H1 (cell line): Measurements from ENCODE around the gene MAF. TPM values are rescaled to one million over a fixed set of nuclear protein-coding genes. Genes with fewer than 3 reads are reported as not detected.

Experiments
- CTCF ChIA-PET: fragments of 300-600 bp; sonication (Branson Sonifier 250); formaldehyde crosslinking; loops from one replicate; lab custom pipeline; 2021; ENCODE audit not compliant: partially characterized antibody; lab: Charles Lee
- POLR2A ChIA-PET: fragments of 300-600 bp; sonication (Branson Sonifier 250); formaldehyde crosslinking; loops from one replicate; lab custom pipeline; 2021; ENCODE audit warnings: inconsistent platforms; ENCODE audit not compliant: partially characterized antibody; lab: Charles Lee
- DNase-seq, 2 experiments: peaks; one replicate each; pipeline versions ENCODE4 v3.0.0 to v3.0.0-alpha.2; 2010 to 2022; ENCODE audit warnings: low spot score in 2 of 2, low read depth in 1 of 2, mixed read lengths in 1 of 2
- FAIRE-seq: peaks from 2 replicates; lab custom pipeline; 2011; peaks lifted over from hg19 to GRCh38; lab: Jason Lieb, UNC
- H2AFZ ChIP-seq: 2 replicates; pipeline ENCODE4 v1.8.1; 2012; ENCODE audit warnings: low read length, inconsistent platforms
- H2AK5ac ChIP-seq: 2 replicates; pipeline ENCODE4 v1.6.1; 2013; ENCODE audit warnings: low read depth, low read length
- H2BK120ac ChIP-seq: replicated peaks from 2 replicates; pipeline ENCODE3; 2013; ENCODE audit warnings: low read depth, low read length, inconsistent platforms
- H2BK12ac ChIP-seq: 2 replicates; pipeline ENCODE4 v1.6.1; 2013; ENCODE audit warnings: low read depth, low read length
- H2BK15ac ChIP-seq: 2 replicates; pipeline ENCODE4 v1.6.1; 2013; ENCODE audit warnings: low read length
- H2BK20ac ChIP-seq: 2 replicates; pipeline ENCODE4 v1.6.1; 2013; ENCODE audit warnings: low read length
- H2BK5ac ChIP-seq: 2 replicates; pipeline ENCODE4 v1.6.1; 2013; ENCODE audit warnings: low read depth, low read length
- H3K14ac ChIP-seq: 2 replicates; pipeline ENCODE4 v1.6.1; 2013; ENCODE audit warnings: inconsistent platforms; ENCODE audit not compliant: insufficient read length
- H3K18ac ChIP-seq: 2 replicates; pipeline ENCODE4 v1.6.1; 2013; ENCODE audit warnings: low read length; ENCODE audit errors: extremely low read depth
- H3K23ac ChIP-seq: 2 replicates; pipeline ENCODE4 v1.6.1; 2013; ENCODE audit warnings: inconsistent platforms; ENCODE audit not compliant: insufficient read length
- H3K23me2 ChIP-seq: 2 replicates; pipeline ENCODE4 v1.6.1; 2013; ENCODE audit warnings: low read depth, low read length
- H3K27ac ChIP-seq: 2 replicates; pipeline ENCODE4 v1.6.1; 2011; ENCODE audit warnings: low read depth, low read length, inconsistent platforms
- H3K27me3 ChIP-seq, 4 experiments: replicated peaks in 1 of 4; 1 replicate in 1 of 4; 2 replicates in 3 of 4; pipeline versions ENCODE4 v1.6.1 to v1.8.1; 2011 to 2013; ENCODE audit warnings: low read length in 3 of 4, mild to moderate bottlenecking in 3 of 4, inconsistent platforms in 2 of 4, mixed read lengths in 2 of 4, moderate library complexity in 1 of 4; ENCODE audit not compliant: control insufficient read depth in 3 of 4, insufficient read depth in 3 of 4; ENCODE audit errors: extremely low read depth in 1 of 4
- H3K36me3 ChIP-seq, 4 experiments: 2 replicates each; pipeline versions ENCODE4 v1.6.1 to v1.8.1; 2011 to 2013; ENCODE audit warnings: mild to moderate bottlenecking in 4 of 4, low read length in 3 of 4, moderate library complexity in 2 of 4, control low read depth in 1 of 4, inconsistent platforms in 1 of 4; ENCODE audit not compliant: insufficient read depth in 4 of 4, control insufficient read depth in 2 of 4
- H3K4ac ChIP-seq: replicated peaks from 2 replicates; pipeline ENCODE3; 2013; ENCODE audit warnings: low read length, low read depth, mixed read lengths, inconsistent platforms; ENCODE audit not compliant: insufficient read length
- H3K4me1 ChIP-seq, 4 experiments: replicated peaks in 1 of 4; 1 replicate in 1 of 4; 2 replicates in 3 of 4; pipeline versions ENCODE4 v1.6.1 to v1.8.1; 2011 to 2013; ENCODE audit warnings: low read length in 3 of 4, inconsistent platforms in 2 of 4, mixed read lengths in 1 of 4; ENCODE audit not compliant: insufficient read depth in 4 of 4, control insufficient read depth in 3 of 4
- H3K4me2 ChIP-seq, 2 experiments: 2 replicates each; pipeline versions ENCODE4 v1.6.1 to v1.8.1; 2011 to 2013; ENCODE audit warnings: low read depth in 2 of 2, low read length in 2 of 2, control low read depth in 1 of 2, inconsistent platforms in 1 of 2, mild to moderate bottlenecking in 1 of 2; ENCODE audit not compliant: insufficient read depth in 1 of 2
- H3K4me3 ChIP-seq, 4 experiments: fragments of 200-600, 300-600 bp in 1 of 4; sonication (generic), shearing (Covaris generic), sonication (Bioruptor Twin) in 1 of 4; 2 replicates each; pipeline versions ENCODE4 v1.5.1 to v1.8.1; 2011 to 2016; ENCODE audit warnings: low read length in 4 of 4, low read depth in 3 of 4, control low read depth in 2 of 4, inconsistent platforms in 2 of 4, mild to moderate bottlenecking in 2 of 4, mixed read lengths in 1 of 4, moderate library complexity in 1 of 4; ENCODE audit not compliant: insufficient read depth in 2 of 4; ENCODE audit errors: extremely low read depth in 1 of 4
- H3K56ac ChIP-seq: replicated peaks from 2 replicates; pipeline ENCODE3; 2013; ENCODE audit warnings: low read depth, mild to moderate bottlenecking, mixed read lengths, low read length, inconsistent platforms; ENCODE audit not compliant: insufficient read length
- H3K79me1 ChIP-seq: 2 replicates; pipeline ENCODE4 v1.6.1; 2013; ENCODE audit warnings: low read depth, low read length, control low read depth
- H3K79me2 ChIP-seq, 2 experiments: 2 replicates each; pipeline versions ENCODE4 v1.6.1 to v1.8.1; 2012 to 2013; ENCODE audit warnings: low read length in 2 of 2, mild to moderate bottlenecking in 2 of 2, inconsistent platforms in 1 of 2; ENCODE audit not compliant: insufficient read depth in 2 of 2, control insufficient read depth in 1 of 2
- H3K9ac ChIP-seq, 4 experiments: replicated peaks in 1 of 4; 1 replicate in 1 of 4; 2 replicates in 3 of 4; pipeline versions ENCODE4 v1.6.1 to v1.8.1; 2011 to 2013; ENCODE audit warnings: low read depth in 3 of 4, low read length in 3 of 4, control low read depth in 2 of 4, mild to moderate bottlenecking in 2 of 4, moderate library complexity in 2 of 4, inconsistent platforms in 1 of 4; ENCODE audit errors: extremely low read depth in 1 of 4
- H3K9me3 ChIP-seq, 2 experiments: 2 replicates each; pipeline versions ENCODE4 v1.6.1 to v1.8.1; 2012 to 2013; ENCODE audit warnings: mild to moderate bottlenecking in 2 of 2, moderate library complexity in 2 of 2, control low read depth in 1 of 2, inconsistent platforms in 1 of 2, low read depth in 1 of 2, low read length in 1 of 2, mixed read lengths in 1 of 2; ENCODE audit not compliant: insufficient read depth in 2 of 2
- H4K20me1 ChIP-seq, 2 experiments: replicated peaks in 1 of 2; 2 replicates each; pipeline versions ENCODE3 to v1.8.1; 2011 to 2013; ENCODE audit warnings: inconsistent platforms in 2 of 2, low read length in 2 of 2, mild to moderate bottlenecking in 1 of 2; ENCODE audit not compliant: insufficient read depth in 2 of 2, control insufficient read depth in 1 of 2
- H4K5ac ChIP-seq: 2 replicates; pipeline ENCODE4 v1.6.1; 2013; ENCODE audit warnings: low read length, low read depth, mixed read lengths, inconsistent platforms; ENCODE audit not compliant: insufficient read length
- H4K8ac ChIP-seq: 2 replicates; pipeline ENCODE4 v1.8.0; 2013; ENCODE audit warnings: mild to moderate bottlenecking, moderate library complexity, low read length, inconsistent platforms; ENCODE audit not compliant: insufficient read depth; ENCODE audit errors: extremely low read depth
- H4K91ac ChIP-seq: replicated peaks from 2 replicates; pipeline ENCODE3; 2013; ENCODE audit warnings: low read length, mixed read lengths, inconsistent platforms; ENCODE audit not compliant: insufficient read length
- BRCA1 ChIP-seq: IDR thresholded peaks from 2 replicates; pipeline ENCODE4 v1.6.1; 2012; ENCODE audit warnings: low read depth, low read length, improper control_type of control experiment
- CHD2 ChIP-seq: IDR thresholded peaks from 2 replicates; pipeline ENCODE4 v1.6.1; 2012; ENCODE audit warnings: low read length, improper control_type of control experiment
- HDAC6 ChIP-seq: IDR thresholded peaks from one replicate; pipeline ENCODE4 v1.7.1; 2012; ENCODE audit warnings: low read depth, mild to moderate bottlenecking, inconsistent platforms, low read length, moderate library complexity
- POLR2A ChIP-seq, 2 experiments: IDR thresholded peaks; 1 replicate in 1 of 2; 2 replicates in 1 of 2; pipeline ENCODE4 v1.6.1; 2011; ENCODE audit warnings: low read depth in 2 of 2, low read length in 2 of 2, mild to moderate bottlenecking in 2 of 2; ENCODE audit errors: control extremely low read depth in 1 of 2
- WGBS, 2 experiments: shearing (Covaris generic) in 1 of 2; methylation state at CpG; one replicate each; pipeline versions ENCODE4 v1.1.6 to v1.1.7; 2013 to 2015; ENCODE audit warnings: low lambda C conversion rate in 2 of 2, mixed read lengths in 2 of 2, inconsistent platforms in 1 of 2, low coverage in 1 of 2, missing lambda C conversion rate in 1 of 2; ENCODE audit not compliant: insufficient replicate concordance in 2 of 2, insufficient coverage in 1 of 2, insufficient read length in 1 of 2; ENCODE audit errors: extremely low coverage in 1 of 2, missing lambda C conversion rate in 1 of 2; 5-methylcytosine and 5-hydroxymethylcytosine counted together
- polyA plus RNA-seq, 7 experiments: library from polyadenylated mRNA; depleted of rRNA in 3 of 7; stranded (reverse) in 5 of 7; unstranded in 2 of 7; fragments of >200 nt in 5 of 7; fragments of 200-250 nt in 2 of 7; gene quantifications; 1 replicate in 5 of 7; 2 replicates in 1 of 7; 4 replicates in 1 of 7; pipeline versions ENCODE4 v1.2.1 to v1.2.3, GENCODE V29; 2011 to 2013; ENCODE audit warnings: missing spikeins in 2 of 7, mixed read lengths in 2 of 7
- total RNA-seq: library from RNA; stranded (reverse); fragmentation: NEBNext Ultra II Directional; extraction: Animal tissue kit (Norgen Biotek cat#: 25700); gene quantifications from 2 replicates; pipeline ENCODE4 v1.2.1, GENCODE V29; 2021

The MAF gene
- total and polyA plus RNA-seq, 2 of the 8 experiments (the other 6 are each of a cell fraction or from before 2014, with no cell fraction given): 1.3 to 2.7 TPM

GRCh38 chr16:79621027-79621426 lies 20.5 kb upstream of the MAF start:
- Histone ChIP-seq H3K56ac (no peak overlapping the region), H3K23ac (no peak overlapping the region), H4K5ac (no peak overlapping the region), H2BK12ac (no peak overlapping the region), H3K79me2 (no peaks in the 10 kb centered on the region), H2BK120ac (no peak overlapping the region), H3K36me3 (no peaks in the 10 kb centered on the region), H3K4me1 (no peaks in the 10 kb centered on the region), H3K9me3 (no peaks in the 10 kb centered on the region), H4K8ac (no peak overlapping the region), H2BK20ac (no peak overlapping the region), H2BK15ac (no peak overlapping the region), H3K27me3 (no peaks in the 10 kb centered on the region)
- WGBS, 2 experiments: 82% methylated on average over 1 of the region's 1 CpG; no CpG with 5 or more reads in 1 of the 2 experiments
- FAIRE-seq (no peak), DNase-seq (no peak)
- CTCF ChIA-PET: interaction anchor here (1.0 to 1.5 kb wide), 5 partner anchors 10 to 179 kb away, joined by 3 to 4 read pairs (median 3); no protein-coding TSS in a partner anchor
- TF ChIP-seq BRCA1: no peak
- no peak for TF ChIP-seq CHD2
- no peak for TF ChIP-seq HDAC6
- TF ChIP-seq POLR2A (IDR thresholded peaks at IDR 0.05; ENCODE audit: control extremely low read depth in 1 of 2, low read depth in 2 of 2, low read length in 2 of 2): no peak
- TF ChIP-seq, all 59 proteins: peak for 0
- Histone ChIP-seq H3K27ac (no peak overlapping the region), H2AFZ (no peak overlapping the region), H3K9ac (no peak overlapping the region), H4K20me1 (no peaks in the 10 kb centered on the region), H4K91ac (no peak overlapping the region), H3K4ac (no peak overlapping the region), H2AK5ac (no peak overlapping the region), H2BK5ac (no peak overlapping the region), H3K79me1 (no peaks in the 10 kb centered on the region), H3K23me2 (no peaks in the 10 kb centered on the region), H3K4me3 (no peak overlapping the region), H3K4me2 (no peak overlapping the region), H3K18ac (no peak overlapping the region), H3K14ac (no peak overlapping the region)
- POLR2A ChIA-PET: no interaction called here
